Measurements from ENCODE around the gene DHRS7B. TPM values are rescaled to one million over a fixed set of nuclear protein-coding genes. Genes with fewer than 3 reads are reported as not detected.

DHRS7B gene
- polyA plus RNA-seq, 1 donor (not counting 4 experiments of a cell fraction or from before 2014, with no cell fraction given) = 33.8 TPM

DNA sequence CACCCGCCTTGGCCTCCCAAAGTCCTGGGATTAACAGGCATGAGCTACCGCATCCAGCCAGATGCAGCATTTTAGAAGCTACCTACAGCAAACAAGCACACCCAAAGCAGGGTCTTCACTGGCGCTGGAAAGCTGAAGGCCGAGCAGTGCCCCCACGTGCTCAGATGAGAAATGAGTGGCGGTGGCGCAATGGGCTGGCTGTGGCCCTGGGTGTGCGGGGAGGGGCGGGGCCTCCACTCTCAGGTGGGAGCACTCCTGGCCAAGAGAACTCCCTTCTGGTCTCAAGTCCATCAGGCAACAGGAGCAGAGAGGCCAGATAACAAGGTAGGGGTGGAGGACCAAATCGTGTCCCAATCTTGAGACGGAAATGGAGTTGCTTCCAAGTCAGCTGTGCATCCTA, 75.1 kb downstream of the DHRS7B start:
- peaks cover 87% of the 10 kb centered on the region for H3K79me2 ChIP-seq (ENCODE audit: control insufficient read depth, insufficient read depth, low read length)
- DNase-seq (ENCODE audit: low read depth, low spot score) = no peak
- H3K9me1 ChIP-seq (ENCODE audit: control insufficient read depth, extremely low read depth, insufficient read depth, low read length) = peaks cover 16% of the 10 kb centered on the region
- dilution Hi-C loops (cut with MboI; ENCODE audit: extremely low pct_ligation_motif_present, low sequenced_read_pairs) = no loop called here
- H3K9ac ChIP-seq (ENCODE audit: control insufficient read depth, extremely low read depth, insufficient read depth, low read length) = no peak overlapping the region
- no peak overlapping the region for H3K27ac ChIP-seq (ENCODE audit: control insufficient read depth, insufficient read depth, low read length)
- H3K27me3 ChIP-seq (ENCODE audit: control insufficient read depth, extremely low read depth, insufficient read depth, low read length) = no peaks in the 10 kb centered on the region
- FAIRE-seq = peak; percentile 41
- H3K36me3 ChIP-seq (ENCODE audit: control insufficient read depth in 2 of 2, extremely low read depth in 1 of 2, insufficient read depth in 2 of 2, low read length in 2 of 2) = peaks cover 11 to 31% of the 10 kb centered on the region in 2 experiments
- H3K9me3 ChIP-seq (ENCODE audit: control insufficient read depth, low read depth, low read length) = no peaks in the 10 kb centered on the region
- H3K4me3 ChIP-seq (ENCODE audit: control insufficient read depth in 2 of 3, extremely low read depth in 1 of 3, insufficient read depth in 2 of 3, low read depth in 1 of 3, low read length in 3 of 3) = no peak overlapping the region
- peak overlapping the region; percentile 10 for H3K4me2 ChIP-seq (ENCODE audit: control insufficient read depth, extremely low read depth, insufficient read depth, low read depth, low read length)
- H2AFZ ChIP-seq (ENCODE audit: control insufficient read depth, low read length) = no peak overlapping the region
- H4K20me1 ChIP-seq (ENCODE audit: control insufficient read depth, extremely low read depth, insufficient read depth, low read length) = peaks cover 35% of the 10 kb centered on the region
- H3K4me1 ChIP-seq (ENCODE audit: control insufficient read depth, extremely low read depth, insufficient read depth, low read length) = peaks cover 34% of the 10 kb centered on the region
- TF ChIP-seq, protein P1, sequence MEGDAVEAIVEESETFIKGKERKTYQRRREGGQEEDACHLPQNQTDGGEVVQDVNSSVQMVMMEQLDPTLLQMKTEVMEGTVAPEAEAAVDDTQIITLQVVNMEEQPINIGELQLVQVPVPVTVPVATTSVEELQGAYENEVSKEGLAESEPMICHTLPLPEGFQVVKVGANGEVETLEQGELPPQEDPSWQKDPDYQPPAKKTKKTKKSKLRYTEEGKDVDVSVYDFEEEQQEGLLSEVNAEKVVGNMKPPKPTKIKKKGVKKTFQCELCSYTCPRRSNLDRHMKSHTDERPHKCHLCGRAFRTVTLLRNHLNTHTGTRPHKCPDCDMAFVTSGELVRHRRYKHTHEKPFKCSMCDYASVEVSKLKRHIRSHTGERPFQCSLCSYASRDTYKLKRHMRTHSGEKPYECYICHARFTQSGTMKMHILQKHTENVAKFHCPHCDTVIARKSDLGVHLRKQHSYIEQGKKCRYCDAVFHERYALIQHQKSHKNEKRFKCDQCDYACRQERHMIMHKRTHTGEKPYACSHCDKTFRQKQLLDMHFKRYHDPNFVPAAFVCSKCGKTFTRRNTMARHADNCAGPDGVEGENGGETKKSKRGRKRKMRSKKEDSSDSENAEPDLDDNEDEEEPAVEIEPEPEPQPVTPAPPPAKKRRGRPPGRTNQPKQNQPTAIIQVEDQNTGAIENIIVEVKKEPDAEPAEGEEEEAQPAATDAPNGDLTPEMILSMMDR (optimal IDR thresholded peaks at IDR 0.05 in 1 of 3, IDR thresholded peaks at IDR 0.05 in 1 of 3, conservative IDR thresholded peaks at IDR 0.05 in 1 of 3; ENCODE audit: extremely low read depth in 1 of 3, insufficient read depth in 2 of 3, low read length in 3 of 3) = no peak
- no peak for TF ChIP-seq EZH2 (IDR thresholded peaks at IDR 0.05; ENCODE audit: low read length)

- peaks cover 35% of the 10 kb centered on the region for H4K20me1 ChIP-seq (ENCODE audit: control insufficient read depth, extremely low read depth, insufficient read depth, low read length)
- H3K79me2 ChIP-seq (ENCODE audit: control insufficient read depth, insufficient read depth, low read length) = peaks cover 90% of the 10 kb centered on the region
- H3K36me3 ChIP-seq (ENCODE audit: control insufficient read depth in 2 of 2, extremely low read depth in 1 of 2, insufficient read depth in 2 of 2, low read length in 2 of 2) = peaks cover 8 to 24% of the 10 kb centered on the region in 2 experiments
- H3K9ac ChIP-seq (ENCODE audit: control insufficient read depth, extremely low read depth, insufficient read depth, low read length) = no peak overlapping the region
- H3K9me3 ChIP-seq (ENCODE audit: control insufficient read depth, low read depth, low read length) = no peaks in the 10 kb centered on the region
- H3K9me1 ChIP-seq (ENCODE audit: control insufficient read depth, extremely low read depth, insufficient read depth, low read length) = peaks cover 16% of the 10 kb centered on the region
- no peak overlapping the region for H2AFZ ChIP-seq (ENCODE audit: control insufficient read depth, low read length)
- peaks cover 31% of the 10 kb centered on the region for H3K4me1 ChIP-seq (ENCODE audit: control insufficient read depth, extremely low read depth, insufficient read depth, low read length)
- FAIRE-seq (no peak), DNase-seq (ENCODE audit: low read depth, low spot score) (no peak)
- no peak overlapping the region for H3K4me2 ChIP-seq (ENCODE audit: control insufficient read depth, extremely low read depth, insufficient read depth, low read depth, low read length)
- no peak overlapping the region for H3K27ac ChIP-seq (ENCODE audit: control insufficient read depth, insufficient read depth, low read length)
- dilution Hi-C loops (cut with MboI; ENCODE audit: extremely low pct_ligation_motif_present, low sequenced_read_pairs) = no loop called here
- no peak overlapping the region for H3K4me3 ChIP-seq (ENCODE audit: control insufficient read depth in 2 of 3, extremely low read depth in 1 of 3, insufficient read depth in 2 of 3, low read depth in 1 of 3, low read length in 3 of 3)
- H3K27me3 ChIP-seq (ENCODE audit: control insufficient read depth, extremely low read depth, insufficient read depth, low read length) = no peaks in the 10 kb centered on the region
- TF ChIP-seq, protein P1 (optimal IDR thresholded peaks at IDR 0.05 in 1 of 3, IDR thresholded peaks at IDR 0.05 in 1 of 3, conservative IDR thresholded peaks at IDR 0.05 in 1 of 3; ENCODE audit: extremely low read depth in 1 of 3, insufficient read depth in 2 of 3, low read length in 3 of 3) = no peak
- no peak for TF ChIP-seq EZH2 (IDR thresholded peaks at IDR 0.05; ENCODE audit: low read length)
Measured at GRCh38 chr17:21202512-21202911, 75.7 kb downstream of the DHRS7B start.
